ENCODE measurements around the gene AP3B2.
"Not testable (repeated sequence)": the region's sequence is repeated elsewhere in the genome, so short reads cannot be mapped to it uniquely, and the experiment has no call there.

AP3B2 gene

DNA sequence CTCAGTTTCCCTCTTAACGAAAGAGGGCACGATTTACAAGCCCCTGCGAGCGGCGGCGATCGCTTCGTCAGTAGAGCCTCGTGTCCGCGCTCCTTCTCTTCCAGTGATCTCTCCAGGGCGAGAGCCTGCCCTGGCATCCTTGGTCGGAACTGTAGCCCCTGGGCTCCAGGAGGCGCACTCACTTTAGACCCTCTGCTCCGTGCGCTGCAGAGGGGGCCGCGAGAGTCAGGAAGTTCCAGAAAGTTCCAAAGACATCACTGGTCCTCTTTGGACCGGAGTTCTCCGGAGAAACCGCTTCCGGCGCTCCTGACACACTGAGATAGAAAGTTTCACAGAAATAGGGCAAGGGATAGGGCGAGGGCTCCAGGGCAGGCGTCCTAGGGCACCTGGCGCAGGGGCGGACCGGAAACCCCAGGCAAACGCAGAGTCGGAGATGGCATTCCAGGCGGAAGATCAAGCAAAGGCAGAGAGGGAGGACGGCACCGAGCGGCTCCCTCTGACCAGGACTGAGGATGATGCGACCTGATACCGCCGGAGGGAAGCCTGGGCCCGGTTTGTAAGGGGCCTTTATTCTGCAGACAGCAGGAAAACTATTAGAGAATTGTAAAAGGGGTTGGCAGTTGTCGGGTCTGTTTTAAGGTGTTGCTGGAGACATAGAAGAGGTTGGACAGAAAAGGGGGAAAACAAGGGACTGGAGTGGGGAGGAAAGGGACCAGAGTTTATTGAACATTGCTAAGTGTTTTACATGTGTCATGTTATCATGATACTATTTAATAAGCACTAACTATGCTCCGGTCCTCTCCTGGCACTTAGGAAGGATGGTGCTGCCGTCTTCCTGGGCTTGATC lies 61.2 kb downstream of the AP3B2 start:
- no peak for DNase-seq

DNA sequence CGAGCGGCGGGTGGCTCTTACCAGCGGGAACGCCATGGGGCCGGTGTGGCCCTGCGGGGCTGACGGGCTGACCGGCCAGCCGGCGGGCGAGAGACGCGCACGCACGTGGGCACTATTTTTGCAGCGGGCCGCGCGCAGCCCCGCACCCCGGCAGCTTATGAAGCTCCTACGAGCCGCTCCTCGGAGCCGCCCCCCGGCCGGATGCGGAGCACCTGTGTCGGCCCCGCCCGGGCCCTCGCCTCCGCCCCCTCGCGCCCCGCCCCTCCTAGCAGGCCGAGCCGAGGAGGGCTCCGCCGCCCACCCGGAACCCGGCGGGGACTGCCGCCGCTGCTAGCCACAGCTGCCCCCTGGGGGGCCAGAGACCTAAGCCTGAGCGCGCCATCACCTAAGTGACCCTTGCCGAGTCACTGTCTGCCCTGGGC lies 61.8 kb downstream of the AP3B2 start:
- peak; percentile 43 for DNase-seq

DNA sequence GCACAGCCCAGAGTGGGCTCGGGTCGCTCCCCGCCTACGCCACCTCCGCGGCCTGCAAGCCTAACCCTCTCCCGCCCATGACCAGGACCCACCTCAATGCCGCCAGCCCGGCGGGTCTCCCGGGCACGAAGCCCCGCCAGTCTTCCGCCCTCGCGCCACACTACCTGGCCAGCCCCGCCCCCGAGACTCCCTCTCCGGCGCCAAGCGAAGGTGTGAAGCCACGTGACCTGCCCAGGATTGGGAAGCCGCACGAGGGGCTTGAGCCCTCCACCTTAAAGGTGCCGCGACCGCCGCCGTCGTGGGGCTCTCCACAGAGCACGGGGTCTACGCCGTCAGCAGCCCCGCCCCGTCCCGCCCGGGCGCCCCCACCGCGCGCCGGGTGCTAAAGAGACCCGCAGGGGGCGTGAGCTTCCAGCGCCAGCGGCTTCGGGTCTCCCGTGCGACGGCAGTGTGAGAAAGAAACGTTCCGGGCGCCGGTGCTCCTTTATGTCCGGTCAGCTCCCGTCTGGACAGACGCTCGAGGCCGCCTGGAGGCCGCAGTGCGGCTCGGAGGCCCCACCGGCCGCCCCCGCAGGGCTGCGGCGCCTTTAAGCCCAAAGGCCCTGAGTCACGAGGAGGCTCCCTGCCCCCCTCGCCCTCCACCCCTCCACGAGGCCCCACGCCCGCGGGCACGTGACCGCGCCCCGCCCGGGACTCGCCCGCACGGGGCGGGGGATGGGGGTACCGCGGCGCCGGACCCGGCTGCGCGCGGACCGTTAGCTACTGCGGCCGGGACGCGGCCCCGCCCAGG lies 62.4 kb downstream of the AP3B2 start, which contains the start of gene CPEB1:
TSS of gene CPEB1 (minus strand) at position 319 of the 790 bp plus-strand sequence. CDS start 18,904 bp downstream, outside the sequence.
- DNase-seq = peak; percentile 35

DNA sequence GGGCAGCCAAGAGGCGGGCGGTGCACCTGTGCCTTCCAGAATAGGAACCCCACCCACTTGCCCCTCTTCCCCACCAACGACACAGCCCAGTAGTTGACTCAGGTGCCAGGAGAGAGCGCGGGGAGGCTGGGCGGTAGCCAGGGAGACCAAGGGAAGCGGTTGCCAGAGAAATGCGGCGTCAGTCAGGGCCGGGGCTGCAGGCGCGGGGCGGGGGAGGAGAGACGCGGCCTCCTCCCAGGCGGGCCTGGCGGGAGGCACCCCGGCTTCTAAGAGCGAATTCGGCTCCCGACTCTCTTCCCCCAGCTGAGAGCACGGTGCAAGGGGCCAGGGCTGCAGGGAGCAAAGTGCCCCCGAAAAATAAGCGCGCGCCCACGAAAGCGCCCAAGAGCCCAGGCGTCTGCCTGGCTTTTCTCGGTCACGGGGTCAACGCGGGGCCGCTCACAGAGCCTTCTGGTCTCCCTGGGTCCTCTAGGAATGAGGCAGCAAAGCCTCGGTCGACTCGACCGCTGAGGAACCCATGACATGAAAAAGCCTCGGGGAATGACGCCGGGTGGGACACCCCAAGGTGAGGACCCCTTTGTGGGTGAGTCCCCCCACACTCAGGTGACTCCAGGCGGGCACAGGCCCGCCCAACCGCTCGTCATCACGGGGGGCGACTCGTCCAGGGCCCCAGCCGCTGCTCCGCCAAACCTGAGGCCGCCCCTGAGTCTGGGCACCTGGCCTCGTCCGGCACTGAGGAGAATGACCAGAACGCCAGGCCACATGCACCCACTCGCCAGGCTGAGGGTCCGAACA lies 63.2 kb downstream of the AP3B2 start:
- peak; percentile 33 for DNase-seq

DNA sequence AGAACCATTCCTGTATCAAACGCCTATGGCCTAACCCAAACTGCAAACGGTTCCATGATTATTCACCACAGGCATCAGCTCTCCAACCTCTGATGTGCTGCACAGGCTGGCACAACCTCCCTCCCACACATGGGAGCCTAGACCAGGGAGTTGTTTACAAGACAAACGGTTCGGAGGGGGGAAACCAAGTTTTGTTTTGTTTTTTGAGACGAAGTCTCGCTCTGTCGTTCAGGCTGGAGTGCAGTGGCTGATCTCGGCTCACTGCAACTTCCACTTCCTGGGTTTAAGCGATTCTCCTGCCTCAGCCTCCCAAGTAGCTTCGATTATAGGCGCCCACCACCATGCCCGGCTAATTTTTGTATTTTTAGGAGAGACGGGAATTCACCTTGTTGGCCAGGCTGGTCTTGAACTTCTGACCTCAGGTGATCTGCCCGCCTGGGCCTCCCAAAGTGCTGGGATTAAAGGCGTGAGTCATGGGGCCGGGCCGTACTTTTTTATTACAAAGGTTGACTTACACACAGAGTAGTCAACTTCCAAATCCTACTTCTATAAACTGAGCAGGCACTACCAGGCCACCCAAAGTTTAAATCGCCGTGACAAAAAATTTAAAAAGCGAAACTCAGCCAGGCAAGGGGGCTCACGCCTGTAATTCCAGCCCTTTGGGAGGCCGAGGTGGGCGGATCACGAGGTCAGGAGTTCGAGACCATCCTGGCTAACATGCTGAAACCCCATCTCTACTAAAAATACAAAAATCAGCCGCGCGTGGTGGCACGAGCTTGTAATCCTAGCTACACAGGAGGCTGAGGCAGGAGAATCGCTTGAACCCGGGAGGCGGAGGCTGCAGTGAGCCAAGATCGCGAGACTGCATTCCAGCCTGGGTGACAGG lies 64.5 kb downstream of the AP3B2 start:
- DNase-seq = not testable (repeated sequence)

DNA sequence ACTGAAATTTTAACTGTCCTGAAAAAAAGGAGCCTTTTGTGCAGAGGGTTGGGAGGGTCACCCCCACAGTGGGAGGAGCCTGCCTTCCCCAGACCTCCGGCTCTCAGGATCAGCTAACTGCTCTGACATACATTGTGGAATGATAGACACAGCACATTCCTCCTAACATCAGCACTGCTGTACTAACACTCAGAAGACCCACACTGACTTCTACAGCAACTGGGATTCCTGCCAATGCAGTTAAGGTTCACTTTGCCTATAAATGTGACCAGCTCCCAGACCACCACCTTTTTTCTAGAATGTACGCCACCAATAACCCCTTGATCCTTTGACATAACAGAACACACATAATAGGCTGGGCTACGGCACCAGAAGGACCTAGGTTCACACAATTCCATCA lies 65.7 kb downstream of the AP3B2 start:
- peak; percentile 9 for DNase-seq

DNA sequence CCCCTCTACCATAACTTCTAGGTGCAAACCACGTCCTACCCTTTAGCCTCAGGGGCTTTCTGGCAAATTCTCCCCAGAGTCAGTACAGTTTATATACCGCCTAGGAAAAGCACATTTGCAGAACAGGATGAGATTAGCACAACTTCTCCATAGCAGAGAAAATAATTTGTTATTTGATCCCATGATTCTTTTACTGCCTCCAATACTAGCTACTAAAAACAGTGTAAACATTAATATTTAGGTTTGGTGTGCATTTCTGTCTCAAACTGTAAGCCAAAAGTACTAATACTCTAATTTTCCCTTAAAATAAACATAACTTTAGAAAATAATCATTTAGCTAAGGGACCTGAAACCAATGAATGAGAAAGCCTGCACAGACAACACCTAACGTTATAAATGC lies 67.0 kb downstream of the AP3B2 start:
- no peak for DNase-seq

DNA sequence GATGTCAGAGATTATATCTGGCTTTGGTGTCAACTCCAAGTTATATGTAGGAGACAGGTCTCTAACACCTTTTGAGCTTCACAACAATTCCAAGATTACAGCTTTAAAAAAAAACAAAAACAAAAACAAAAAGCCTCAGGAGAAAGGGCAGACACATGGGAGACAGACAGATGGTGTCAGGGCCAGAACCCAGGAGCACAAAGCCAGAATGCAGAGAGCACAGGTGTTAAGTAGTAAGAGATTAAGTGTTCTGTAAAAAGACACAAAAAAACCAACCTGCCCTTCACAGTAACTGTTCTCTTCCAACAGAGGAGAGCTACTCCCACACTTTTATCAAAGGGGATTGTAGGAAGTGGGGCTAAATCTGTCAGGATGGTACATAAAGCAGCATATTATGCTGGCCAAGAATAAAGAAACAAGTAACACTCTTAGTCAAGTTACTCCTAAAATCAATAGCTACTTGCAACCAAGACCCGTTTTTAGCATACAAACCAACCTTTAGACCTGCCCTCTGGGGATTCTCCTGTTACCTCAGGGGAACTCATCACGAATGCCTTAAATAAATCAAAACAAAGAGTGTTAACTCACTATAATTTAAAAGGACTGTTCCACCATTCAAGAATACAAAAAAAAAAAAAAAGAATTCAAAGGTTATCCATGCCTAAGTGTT lies 68.4 kb downstream of the AP3B2 start:
- DNase-seq = no peak

DNA sequence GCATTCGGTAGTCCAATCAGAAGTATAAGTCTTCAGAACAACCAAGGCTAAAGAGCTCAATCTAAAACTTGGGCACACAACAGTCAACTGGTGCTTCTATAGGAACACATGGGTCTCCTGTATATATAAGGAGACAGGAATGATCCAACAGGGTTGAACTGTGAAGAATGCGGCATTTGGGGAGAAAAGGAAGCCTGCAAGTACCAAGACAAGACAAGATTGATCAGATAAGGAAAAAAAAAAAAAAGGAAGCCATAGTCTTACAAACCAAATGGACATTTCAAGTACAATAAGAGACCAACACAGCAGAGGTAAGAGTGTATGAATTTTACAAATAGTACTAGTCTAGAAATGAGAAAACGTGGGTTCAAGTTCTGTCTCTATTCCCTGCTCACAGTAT lies 69.0 kb downstream of the AP3B2 start:
- DNase-seq = no peak

DNA sequence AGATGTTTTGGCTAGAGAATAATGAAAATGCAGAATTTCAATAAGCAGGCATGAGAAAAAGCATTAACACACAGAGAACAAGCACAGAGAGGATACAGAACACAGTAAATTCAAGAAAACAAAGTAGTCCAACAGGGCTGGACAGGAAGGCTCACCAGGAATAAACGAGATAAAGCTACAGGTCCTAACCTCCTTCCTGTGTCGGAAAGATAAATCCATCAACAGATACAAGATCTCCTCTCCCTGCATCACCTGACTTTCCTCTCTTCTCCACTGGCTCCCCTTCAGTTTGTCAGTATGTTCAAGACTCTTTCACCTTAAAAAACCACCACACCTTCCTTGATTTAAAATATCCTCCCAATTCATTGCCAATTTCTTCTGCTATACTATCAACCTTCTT lies 73.9 kb downstream of the AP3B2 start:
- DNase-seq = no peak

DNA sequence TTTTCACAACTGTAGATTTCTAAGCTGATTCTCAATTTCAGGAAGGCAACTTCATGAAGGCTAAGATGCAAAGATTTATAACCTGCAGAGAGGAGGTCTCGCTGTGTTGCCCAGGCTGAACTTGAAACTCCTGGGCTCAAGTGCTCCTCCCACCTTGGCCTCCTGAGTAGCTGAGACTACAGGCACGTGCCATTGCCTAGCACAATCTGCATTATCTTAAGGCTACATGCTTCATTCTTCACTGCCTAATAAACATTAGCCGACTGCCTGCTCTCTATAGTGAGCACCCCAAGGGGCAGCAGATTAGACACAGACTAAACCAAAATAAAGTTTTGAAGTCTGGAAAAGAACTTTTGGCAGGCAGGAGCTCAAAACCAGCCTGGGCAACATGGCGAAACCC lies 79.6 kb downstream of the AP3B2 start:
- DNase-seq = no peak

DNA sequence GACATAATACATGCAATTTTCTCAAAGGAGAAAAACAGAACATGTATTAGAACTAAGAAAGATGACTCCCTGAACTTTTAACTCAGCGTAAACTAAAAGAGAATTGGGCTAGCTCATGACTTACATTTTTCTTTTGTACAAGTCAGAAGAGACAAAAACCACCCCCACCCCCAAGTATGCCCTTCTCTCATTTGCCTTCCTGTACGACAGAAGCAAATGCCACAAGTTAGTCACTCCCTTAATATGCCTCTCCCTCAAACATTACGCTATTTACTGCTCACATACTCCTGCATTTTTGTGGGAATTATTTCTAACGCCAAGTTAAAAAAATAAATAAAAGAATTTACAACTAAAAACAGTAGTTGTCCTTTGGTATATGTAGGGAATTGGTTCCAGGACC lies 84.5 kb downstream of the AP3B2 start:
- DNase-seq = no peak

DNA sequence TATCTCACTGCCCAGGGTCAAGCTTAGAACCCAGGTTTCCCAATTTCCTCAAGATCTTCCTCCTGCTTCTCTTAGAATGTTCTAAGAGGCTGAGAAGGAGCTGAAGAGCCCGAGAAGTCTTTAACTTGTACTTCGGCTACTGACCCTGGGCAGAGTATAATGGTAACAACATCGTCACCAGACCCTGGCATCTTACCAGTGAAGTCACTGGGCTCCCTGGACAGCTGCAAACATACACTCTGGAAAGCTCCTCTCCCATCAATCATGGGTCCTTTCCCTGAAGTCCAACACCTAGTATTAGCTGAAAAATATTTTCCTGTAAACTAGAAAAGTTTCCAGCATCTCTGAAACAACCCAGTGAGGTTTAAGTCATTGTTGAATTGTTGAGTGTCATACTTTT lies 85.2 kb downstream of the AP3B2 start:
- DNase-seq = no peak

DNA sequence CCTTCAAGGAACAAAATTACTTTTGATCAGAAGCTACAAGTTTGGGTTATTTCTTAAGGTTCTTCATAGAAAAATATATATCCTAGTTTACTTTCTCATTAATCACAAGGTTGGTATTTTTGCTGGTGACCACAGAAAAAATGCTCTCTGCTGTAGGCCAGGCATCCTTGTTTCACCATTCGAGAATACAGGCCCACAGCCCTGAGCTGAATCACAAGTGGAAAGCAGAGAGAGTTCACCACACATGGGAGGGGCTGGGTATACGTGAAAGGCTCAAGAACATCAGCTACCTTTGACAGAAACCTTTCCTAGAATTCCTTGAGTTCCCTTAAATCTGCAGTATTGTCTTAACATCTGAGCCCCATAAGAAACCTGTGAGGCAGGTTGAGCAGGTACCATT lies 85.7 kb downstream of the AP3B2 start:
- DNase-seq = no peak

DNA sequence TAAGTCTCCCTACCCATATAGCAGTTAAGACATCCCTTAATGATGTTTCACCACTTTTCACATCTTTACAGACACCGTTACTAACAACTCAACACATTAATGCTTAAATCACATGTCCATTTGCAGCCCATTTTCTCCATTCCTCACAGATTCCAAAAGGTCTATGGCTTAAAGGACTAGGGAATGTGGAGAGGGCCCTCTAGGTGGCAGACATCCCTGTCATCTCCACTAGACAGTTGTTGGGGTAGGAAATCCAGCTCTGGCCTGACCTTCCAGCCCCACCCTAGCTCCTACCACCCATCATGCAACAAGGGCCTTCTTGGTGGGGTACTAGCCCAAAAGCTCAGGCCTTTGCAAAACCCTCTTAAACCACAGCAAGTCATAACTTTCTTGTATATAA lies 87.7 kb downstream of the AP3B2 start:
- no peak for DNase-seq

DNA sequence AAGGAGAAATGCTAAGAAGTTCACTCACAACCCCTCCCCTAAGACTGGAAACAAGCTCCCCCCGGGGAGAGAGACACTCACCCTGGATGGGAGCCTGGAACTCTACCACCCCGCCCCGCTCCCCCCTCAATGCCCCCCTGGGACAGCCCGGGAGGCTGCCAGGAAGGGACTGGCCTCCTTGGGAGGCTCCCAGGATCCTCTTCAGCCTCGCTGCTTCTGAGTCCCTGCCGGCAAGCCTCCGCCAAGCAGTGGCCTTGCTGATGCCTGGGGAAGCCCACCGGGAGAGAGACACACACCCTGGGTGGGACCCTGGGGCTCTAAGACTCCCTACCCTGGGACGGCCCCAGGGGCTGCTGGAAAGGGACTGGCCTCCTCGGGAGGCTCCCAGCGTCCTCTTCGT lies 95.9 kb downstream of the AP3B2 start:
- no peak for DNase-seq

DNA sequence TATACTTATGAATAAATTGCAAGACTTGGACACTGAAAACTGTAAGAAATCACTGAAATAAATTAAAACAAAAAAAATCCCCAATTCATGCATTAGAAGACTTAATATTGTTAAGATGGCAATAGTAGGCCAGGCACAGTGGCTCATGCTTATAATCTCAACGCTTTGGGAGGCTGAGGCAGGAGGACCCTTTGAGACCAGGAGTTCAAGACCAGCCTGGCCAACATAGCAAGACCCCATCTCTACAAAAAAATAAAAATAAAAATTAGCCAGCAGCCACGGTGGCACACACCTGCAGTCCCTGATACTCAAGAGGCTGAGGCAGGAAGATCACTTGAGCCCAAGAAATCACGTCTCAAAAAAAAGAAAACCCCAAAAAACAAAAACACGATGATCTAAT lies 98.3 kb downstream of the AP3B2 start:
- no peak for DNase-seq

All from right kidney (tissue), 1 donor.